ENCODE data around the gene SEMA3C.

The SEMA3C gene

GRCh38 chr7:80821771-80822319 is 97.0 kb downstream of the SEMA3C start:
- DNase-seq, result no peak

DNA sequence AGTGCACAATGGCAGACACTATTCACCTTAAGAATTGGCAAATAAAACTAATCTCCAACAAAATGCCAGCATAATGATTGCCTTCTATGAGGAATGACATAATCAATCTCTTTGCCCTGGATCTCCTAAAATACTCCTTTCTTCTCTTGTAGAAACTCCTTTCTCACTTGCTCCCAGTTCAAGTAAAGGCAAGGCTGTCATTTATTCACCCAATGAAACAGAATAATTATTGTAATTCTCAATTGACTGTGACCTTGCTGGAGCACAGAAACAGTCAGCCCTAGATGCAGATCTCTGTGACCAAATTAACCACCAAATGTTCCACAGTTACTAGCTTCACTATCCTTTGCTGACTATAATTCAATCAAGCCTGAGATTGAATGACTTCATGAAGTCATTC is 99.3 kb downstream of the SEMA3C start:
- no peak for DNase-seq

- DNase-seq, result no peak
These were observed 100.7 kb downstream of the SEMA3C start for GRCh38 chr7:80818181-80818580.

- DNase-seq, result no peak
These were observed 102.0 kb downstream of the SEMA3C start for GRCh38 chr7:80816806-80817205.

GRCh38 chr7:80815733-80816132 is 103.1 kb downstream of the SEMA3C start:
- no peak for DNase-seq

GRCh38 chr7:80809545-80809944 is 109.3 kb downstream of the SEMA3C start:
- DNase-seq, result no peak

- DNase-seq, result no peak
These were observed 111.5 kb downstream of the SEMA3C start for GRCh38 chr7:80807166-80807900.

DNA sequence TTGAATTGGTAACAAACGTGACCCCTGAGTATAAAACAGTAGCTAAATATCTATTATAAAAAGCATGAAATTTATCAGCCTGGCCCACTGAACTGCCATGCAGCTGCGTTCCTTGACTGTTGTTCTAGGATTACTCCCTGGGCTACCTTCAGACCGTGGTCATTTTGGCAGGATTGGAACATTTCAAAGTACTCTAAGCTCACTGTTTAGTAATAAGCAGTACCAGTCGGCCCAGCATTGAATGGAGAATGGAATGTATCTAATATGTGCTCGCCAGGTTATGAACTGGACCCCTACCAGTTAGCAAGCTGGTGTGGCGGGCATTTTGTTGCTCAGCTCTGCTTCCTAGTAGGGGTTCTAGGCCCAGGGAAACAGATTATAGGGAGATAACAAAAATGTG is 112.2 kb downstream of the SEMA3C start:
- no peak for DNase-seq

DNA sequence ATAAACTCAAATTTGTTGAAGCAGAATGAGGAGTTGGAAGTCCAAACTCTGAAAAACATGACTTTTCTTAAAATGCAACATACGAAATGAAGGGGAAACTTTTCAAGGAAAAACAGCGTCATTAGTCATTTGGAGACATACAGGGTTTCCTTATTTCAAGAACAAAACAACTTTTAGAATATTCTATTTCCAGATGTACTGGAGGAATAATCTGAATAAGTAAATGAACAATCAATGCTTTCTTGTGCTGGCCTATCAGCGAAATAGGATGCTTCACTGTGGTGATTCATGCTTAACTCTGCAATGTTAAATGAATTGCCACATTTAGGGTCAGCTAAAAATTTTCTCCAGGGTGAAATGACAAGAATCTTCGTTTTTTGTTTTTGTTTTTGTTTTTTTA is 114.3 kb downstream of the SEMA3C start:
- DNase-seq, result no peak

GRCh38 chr7:80802527-80802926 is 116.3 kb downstream of the SEMA3C start:
- no peak for DNase-seq

DNA sequence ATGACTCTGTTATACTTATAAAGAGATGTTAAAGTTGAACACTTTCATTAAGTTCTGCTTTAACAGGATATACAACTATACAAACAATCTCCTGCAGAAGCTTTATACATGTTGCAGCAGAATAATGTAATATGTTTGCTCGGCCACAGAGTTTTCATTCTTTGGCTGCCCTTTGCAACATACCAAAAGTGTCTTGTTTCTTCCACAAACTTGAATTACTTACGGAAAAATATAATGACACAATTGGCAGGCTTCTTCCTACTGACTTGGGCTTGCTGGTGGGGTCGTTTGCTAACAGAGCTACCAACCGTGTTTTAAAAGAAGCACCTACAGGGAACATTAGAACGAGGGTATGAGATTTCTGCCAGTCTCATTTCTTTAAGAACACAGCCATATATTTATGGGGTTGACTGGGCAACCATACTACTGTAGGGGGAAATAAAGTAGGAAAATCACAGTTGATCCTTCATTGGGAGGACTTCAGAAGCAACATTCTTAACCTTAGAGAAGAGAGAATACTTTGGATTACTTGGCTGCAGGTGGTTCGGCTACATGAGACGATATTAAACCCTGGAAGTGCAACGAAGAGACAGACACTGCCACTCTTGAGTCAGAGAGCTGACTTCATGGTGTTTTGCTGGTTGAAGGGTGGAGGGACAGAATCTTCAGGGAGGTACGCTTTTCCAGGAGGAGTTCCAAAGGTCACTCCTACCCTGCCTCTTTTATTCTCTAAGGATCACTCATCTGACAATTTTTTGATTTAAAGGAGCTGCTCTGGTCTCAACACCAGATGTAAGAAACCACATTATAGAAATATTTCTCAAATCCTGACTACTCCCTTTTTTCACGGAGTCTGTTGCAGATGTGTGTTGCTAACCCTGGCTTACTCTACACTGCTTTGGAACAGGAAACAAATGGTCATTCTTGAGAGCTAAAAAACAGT is 123.9 kb downstream of the SEMA3C start:
- DNase-seq, result no peak

GRCh38 chr7:80791509-80791929 is 127.3 kb downstream of the SEMA3C start:
- DNase-seq, result no peak

- no peak for DNase-seq
These were observed 128.0 kb downstream of the SEMA3C start for GRCh38 chr7:80790877-80791276.

DNA sequence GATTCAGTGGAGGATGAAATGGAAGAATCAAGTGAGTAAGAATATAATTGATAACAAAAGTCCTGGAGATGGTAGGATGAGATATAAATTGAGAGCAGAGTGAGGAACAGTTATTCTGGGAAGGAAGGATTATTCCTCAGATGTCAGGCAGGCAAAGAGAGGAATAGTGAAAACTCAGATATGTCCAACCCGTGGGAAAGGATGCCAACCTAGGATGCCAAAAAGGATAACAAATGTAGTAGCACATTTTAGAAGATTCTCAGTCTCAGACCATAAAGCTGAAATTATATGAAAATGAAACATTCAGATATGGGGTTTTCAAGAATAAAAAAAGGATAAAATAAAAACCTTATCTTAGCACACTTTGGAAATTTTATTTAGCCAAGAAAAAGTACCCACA is 131.1 kb downstream of the SEMA3C start:
- DNase-seq, result no peak

DNA sequence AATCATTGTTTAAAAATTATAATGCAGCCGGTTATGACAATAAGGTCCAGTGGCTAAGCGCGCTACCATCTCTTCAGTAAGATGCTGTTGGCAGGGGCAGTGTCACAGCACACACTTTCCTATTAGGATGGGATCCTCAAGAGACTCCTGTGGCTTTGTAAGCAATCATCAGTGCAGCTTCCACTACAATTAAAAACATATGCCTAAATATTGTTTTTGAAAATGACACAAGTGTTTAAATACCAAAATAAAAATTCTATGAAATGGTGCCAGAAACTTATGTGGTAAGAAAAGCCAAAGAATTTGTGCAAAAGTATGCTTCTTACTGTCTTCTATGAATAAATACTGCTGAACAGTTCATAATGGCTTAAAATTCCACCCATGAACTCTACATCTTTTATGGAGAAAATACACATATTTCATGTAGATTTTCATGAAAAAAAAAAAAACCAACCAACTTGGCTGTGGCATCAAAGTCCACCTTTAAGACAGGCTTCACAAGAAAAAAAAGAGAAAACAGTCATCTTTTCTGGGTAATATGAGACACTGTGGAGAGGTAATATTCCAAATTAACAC is 132.8 kb downstream of the SEMA3C start:
- DNase-seq, result no peak

DNA sequence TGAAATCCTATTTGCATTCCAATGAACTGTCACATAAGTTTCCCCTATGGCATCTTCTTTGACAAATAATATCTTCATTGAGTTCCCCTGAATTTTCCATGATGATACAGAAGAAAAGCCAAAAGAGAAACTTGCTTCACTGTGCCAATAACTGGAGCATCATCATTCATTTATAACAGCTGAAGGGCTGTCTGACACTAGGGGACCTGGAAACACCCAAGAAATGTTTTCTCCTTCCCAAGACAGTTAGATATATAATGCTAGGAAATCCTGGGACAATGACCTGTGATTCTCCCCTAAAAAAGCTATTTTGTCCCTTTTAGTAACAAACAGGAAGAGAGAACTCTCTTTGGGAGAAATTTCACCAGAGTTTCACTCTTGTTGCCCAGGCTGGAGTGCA is 133.6 kb downstream of the SEMA3C start:
- no peak for DNase-seq

- no peak for DNase-seq
These were observed 135.0 kb downstream of the SEMA3C start for GRCh38 chr7:80783678-80784327.

- DNase-seq, result no peak
These were observed 135.6 kb downstream of the SEMA3C start for GRCh38 chr7:80783186-80783677.

- no peak for DNase-seq
These were observed 137.3 kb downstream of the SEMA3C start for GRCh38 chr7:80781561-80781979.

- no peak for DNase-seq
These were observed 137.7 kb downstream of the SEMA3C start for GRCh38 chr7:80781146-80781545.

DNA sequence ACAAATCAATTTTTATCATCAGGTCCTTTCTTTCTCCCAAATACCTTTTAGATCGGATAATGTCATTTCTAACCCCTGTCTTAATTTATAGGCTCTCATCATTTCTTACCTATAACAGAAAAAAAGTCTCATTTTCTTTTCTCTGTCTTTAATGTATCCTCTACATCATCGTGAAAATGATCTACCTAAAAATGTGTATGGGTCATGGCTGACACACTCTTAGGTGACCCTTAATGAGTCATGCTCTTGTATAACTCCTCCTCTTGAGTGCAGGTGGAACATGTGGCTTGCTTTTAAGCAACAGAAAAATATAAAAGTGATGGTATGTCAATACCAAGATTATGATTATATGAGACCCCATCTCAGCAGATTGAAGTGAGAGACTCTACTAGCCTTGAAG is 139.4 kb downstream of the SEMA3C start:
- no peak for DNase-seq

- no peak for DNase-seq
These were observed 143.0 kb downstream of the SEMA3C start for GRCh38 chr7:80775897-80776296.

- no peak for DNase-seq
These were observed 143.4 kb downstream of the SEMA3C start for GRCh38 chr7:80775482-80775881.
